Keratinocyte (primary cell): ENCODE data around the gene YWHAQ. TPM values are rescaled to one million over a fixed set of nuclear protein-coding genes. Genes with fewer than 3 reads are reported as not detected.

Experiments
- DNase-seq: peaks from one replicate; pipeline ENCODE4 v3.0.0-alpha.2; 2011; ENCODE audit warnings: low read depth, missing footprints, low spot score
- FAIRE-seq: peaks from 2 replicates; lab custom pipeline; 2011; peaks lifted over from hg19 to GRCh38; lab: Jason Lieb, UNC
- H2AFZ ChIP-seq: 2 replicates; pipeline ENCODE4 v1.6.0; 2012; ENCODE audit warnings: low read length, control low read depth, inconsistent platforms; ENCODE audit not compliant: control insufficient read depth
- H3K27ac ChIP-seq: 2 replicates; pipeline ENCODE4 v1.5.1; 2011; ENCODE audit warnings: low read length; ENCODE audit not compliant: control insufficient read depth, insufficient read depth
- H3K27me3 ChIP-seq: 3 replicates; pipeline ENCODE4 v1.6.0; 2011; ENCODE audit warnings: low read length; ENCODE audit not compliant: control insufficient read depth, insufficient read depth; ENCODE audit errors: extremely low read depth
- H3K36me3 ChIP-seq, 2 experiments: 2 replicates in 1 of 2; 3 replicates in 1 of 2; pipeline ENCODE4 v1.5.1; 2011; ENCODE audit warnings: low read length in 2 of 2, mild to moderate bottlenecking in 1 of 2; ENCODE audit not compliant: control insufficient read depth in 2 of 2, insufficient read depth in 2 of 2; ENCODE audit errors: extremely low read depth in 1 of 2
- H3K4me1 ChIP-seq: 3 replicates; pipeline ENCODE4 v1.5.1; 2011; ENCODE audit warnings: low read length; ENCODE audit not compliant: control insufficient read depth, insufficient read depth; ENCODE audit errors: extremely low read depth
- H3K4me2 ChIP-seq: 3 replicates; pipeline ENCODE4 v1.6.0; 2011; ENCODE audit warnings: low read depth, low read length; ENCODE audit not compliant: control insufficient read depth, insufficient read depth; ENCODE audit errors: extremely low read depth
- H3K4me3 ChIP-seq, 3 experiments: fragments of 200-600 bp in 1 of 3; sonication (generic) in 1 of 3; 2 replicates in 2 of 3; 3 replicates in 1 of 3; pipeline ENCODE4 v1.5.1; 2011 to 2016; ENCODE audit warnings: low read length in 3 of 3, mild to moderate bottlenecking in 3 of 3, control low read depth in 2 of 3, inconsistent platforms in 1 of 3, low read depth in 1 of 3, mixed read lengths in 1 of 3, mixed run types in 1 of 3, moderate library complexity in 1 of 3; ENCODE audit not compliant: control insufficient read depth in 2 of 3, insufficient read depth in 2 of 3; ENCODE audit errors: extremely low read depth in 1 of 3
- H3K79me2 ChIP-seq: 2 replicates; pipeline ENCODE4 v1.6.0; 2012; ENCODE audit warnings: low read length; ENCODE audit not compliant: control insufficient read depth, insufficient read depth
- H3K9ac ChIP-seq: 3 replicates; pipeline ENCODE4 v1.6.0; 2011; ENCODE audit warnings: low read length; ENCODE audit not compliant: control insufficient read depth, insufficient read depth; ENCODE audit errors: extremely low read depth
- H3K9me1 ChIP-seq: 3 replicates; pipeline ENCODE4 v1.6.0; 2011; ENCODE audit warnings: low read length; ENCODE audit not compliant: control insufficient read depth, insufficient read depth; ENCODE audit errors: extremely low read depth
- H3K9me3 ChIP-seq: 2 replicates; pipeline ENCODE4 v1.5.1; 2012; ENCODE audit warnings: low read depth, low read length; ENCODE audit not compliant: control insufficient read depth
- H4K20me1 ChIP-seq: 3 replicates; pipeline ENCODE4 v1.6.0; 2011; ENCODE audit warnings: low read length; ENCODE audit not compliant: control insufficient read depth, insufficient read depth; ENCODE audit errors: extremely low read depth
- CTCF ChIP-seq, 3 experiments: IDR thresholded peaks in 1 of 3; conservative IDR thresholded peaks in 1 of 3; optimal IDR thresholded peaks in 1 of 3; 2 replicates in 2 of 3; 3 replicates in 1 of 3; pipeline versions ENCODE3 to v1.5.1; 2011; ENCODE audit warnings: low read length in 3 of 3, mild to moderate bottlenecking in 3 of 3, moderate library complexity in 2 of 3, control low read depth in 1 of 3, inconsistent platforms in 1 of 3; ENCODE audit not compliant: insufficient read depth in 2 of 3; ENCODE audit errors: extremely low read depth in 1 of 3
- EZH2 ChIP-seq: IDR thresholded peaks from one replicate; pipeline ENCODE4 v1.6.1; 2012; ENCODE audit warnings: inconsistent platforms, mild to moderate bottlenecking, low read length, moderate library complexity
- dilution Hi-C: fragments of 300-500 bp; cut with MboI; formaldehyde crosslinking; loops from one replicate; pipeline ENCODE4 v1.7.0; 2020; ENCODE audit warnings: low sequenced_read_pairs; ENCODE audit not compliant: extremely low pct_ligation_motif_present
- polyA plus RNA-seq, 5 experiments: library from polyadenylated mRNA; depleted of rRNA in 3 of 5; stranded (reverse) in 3 of 5; stranded (forward) in 1 of 5; unstranded in 1 of 5; fragments of >200 nt; gene quantifications; 1 replicate in 1 of 5; 2 replicates in 3 of 5; 3 replicates in 1 of 5; pipeline versions ENCODE4 v1.2.1 to v1.2.3, GENCODE V29; 2011 to 2012; ENCODE audit warnings: missing spikeins in 2 of 5, low read depth in 1 of 5, low replicate concordance in 1 of 5

The YWHAQ gene
- polyA plus RNA-seq, 1 donor (not counting 4 experiments of a cell fraction or from before 2014, with no cell fraction given) = 593 TPM

GRCh38 chr2:9657083-9657482 lies 26.3 kb upstream of the YWHAQ start:
- no peaks in the 10 kb centered on the region for H4K20me1 ChIP-seq
- H3K27ac ChIP-seq = no peak overlapping the region
- H3K79me2 ChIP-seq = no peaks in the 10 kb centered on the region
- no peak overlapping the region for H3K9ac ChIP-seq
- H3K4me3 ChIP-seq = no peak overlapping the region
- no peak overlapping the region for H2AFZ ChIP-seq
- no peaks in the 10 kb centered on the region for H3K9me3 ChIP-seq
- TF ChIP-seq CTCF (optimal IDR thresholded peaks at IDR 0.05 in 1 of 3, IDR thresholded peaks at IDR 0.05 in 1 of 3, conservative IDR thresholded peaks at IDR 0.05 in 1 of 3; ENCODE audit: extremely low read depth in 1 of 3, insufficient read depth in 2 of 3, low read length in 3 of 3) (no peak), EZH2 (no peak)
- H3K36me3 ChIP-seq = no peaks in the 10 kb centered on the region
- H3K4me2 ChIP-seq = no peak overlapping the region
- dilution Hi-C loops = no loop called here
- DNase-seq = no peak
- peaks cover 35% of the 10 kb centered on the region for H3K4me1 ChIP-seq
- no peaks in the 10 kb centered on the region for H3K27me3 ChIP-seq
- FAIRE-seq = no peak
- H3K9me1 ChIP-seq = no peaks in the 10 kb centered on the region

GRCh38 chr2:9656270-9656766 lies 25.5 kb upstream of the YWHAQ start:
- H3K27me3 ChIP-seq = no peaks in the 10 kb centered on the region
- no peak overlapping the region for H3K4me3 ChIP-seq
- no peaks in the 10 kb centered on the region for H3K9me3 ChIP-seq
- H3K27ac ChIP-seq = peak overlapping the region; percentile 85
- dilution Hi-C loops = no loop called here
- peaks cover 35% of the 10 kb centered on the region for H3K4me1 ChIP-seq
- H3K9ac ChIP-seq = peak overlapping the region; percentile 68
- no peaks in the 10 kb centered on the region for H4K20me1 ChIP-seq
- FAIRE-seq (peak; percentile 82), DNase-seq (no peak)
- H3K36me3 ChIP-seq = no peaks in the 10 kb centered on the region
- no peaks in the 10 kb centered on the region for H3K9me1 ChIP-seq
- H3K4me2 ChIP-seq = peak overlapping the region; percentile 19
- no peaks in the 10 kb centered on the region for H3K79me2 ChIP-seq
- no peak overlapping the region for H2AFZ ChIP-seq
- TF ChIP-seq EZH2 = no peak
- no peak for TF ChIP-seq CTCF (optimal IDR thresholded peaks at IDR 0.05 in 1 of 3, IDR thresholded peaks at IDR 0.05 in 1 of 3, conservative IDR thresholded peaks at IDR 0.05 in 1 of 3; ENCODE audit: extremely low read depth in 1 of 3, insufficient read depth in 2 of 3, low read length in 3 of 3)
